MCF 10A (cell line): ENCODE measurements around the gene MMP24OS. TPM values are rescaled to one million over a fixed set of nuclear protein-coding genes. Genes with fewer than 3 reads are reported as not detected.

Experiments used
- BruUV-seq: library from RNA; stranded (reverse); fragments of 400-500 nt; replicated peaks from 2 replicates; lab custom pipeline; 2021; lab: Mats Ljungman, UMichigan
- CTCF ChIA-PET: fragments of 300-600 bp; sonication (Branson Sonifier 250); formaldehyde crosslinking; extraction: SDS; loops from one replicate; lab custom pipeline; 2021; ENCODE audit warnings: antibody characterized with exemption, inconsistent platforms; lab: Yijun Ruan, JAX
- POLR2A ChIA-PET: fragments of 300-600, 350-650 bp; sonication (Branson Sonifier 250); formaldehyde crosslinking; extraction: SDS; loops from one replicate; lab custom pipeline; 2020; ENCODE audit warnings: antibody characterized with exemption, inconsistent platforms; lab: Yijun Ruan, JAX
- DNase-seq: peaks from one replicate; pipeline ENCODE4 v3.0.0-alpha.2; 2018; ENCODE audit not compliant: unreplicated experiment
- H3K27ac Mint-ChIP-seq: one replicate; pipeline ENCODE4 v1.8.0; 2022; ENCODE audit warnings: mild to moderate bottlenecking, low read depth, mixed read lengths; ENCODE audit not compliant: unreplicated experiment
- H3K27me3 Mint-ChIP-seq: one replicate; pipeline ENCODE4 v1.8.0; 2022; ENCODE audit warnings: mixed read lengths; ENCODE audit not compliant: insufficient read depth, unreplicated experiment
- H3K36me3 Mint-ChIP-seq: one replicate; pipeline ENCODE4 v1.8.0; 2022; ENCODE audit warnings: mild to moderate bottlenecking, moderate library complexity, mixed read lengths; ENCODE audit not compliant: insufficient read depth, unreplicated experiment
- H3K4me1 Mint-ChIP-seq: one replicate; pipeline ENCODE4 v1.8.0; 2022; ENCODE audit warnings: mixed read lengths; ENCODE audit not compliant: insufficient read depth, unreplicated experiment
- H3K4me3 Mint-ChIP-seq: one replicate; pipeline ENCODE4 v1.8.0; 2022; ENCODE audit warnings: mild to moderate bottlenecking, moderate library complexity, mixed read lengths; ENCODE audit not compliant: unreplicated experiment
- H3K9me3 Mint-ChIP-seq: one replicate; pipeline ENCODE4 v1.8.0; 2022; ENCODE audit warnings: mixed read lengths; ENCODE audit not compliant: unreplicated experiment
- intact Hi-C: fragments of 100-400 bp; cut with micrococcal nuclease; formaldehyde crosslinking; loops from 2 replicates; pipeline ENCODE4 v1.14.1; 2022
- total RNA-seq: library from RNA; stranded (reverse); gene quantifications from 2 replicates; pipeline ENCODE4 v1.2.3, GENCODE V29; 2022
- TF ChIP-seq, protein P1 (sequence below): fragments of 200-600 bp; IDR thresholded peaks from one replicate; pipeline ENCODE4 v1.8.0; 2022; ENCODE audit warnings: antibody characterized with exemption, mild to moderate bottlenecking; ENCODE audit not compliant: unreplicated experiment

The MMP24OS gene
- total RNA-seq, 1 experiment from 2014 or later: 52.2 TPM

DNA sequence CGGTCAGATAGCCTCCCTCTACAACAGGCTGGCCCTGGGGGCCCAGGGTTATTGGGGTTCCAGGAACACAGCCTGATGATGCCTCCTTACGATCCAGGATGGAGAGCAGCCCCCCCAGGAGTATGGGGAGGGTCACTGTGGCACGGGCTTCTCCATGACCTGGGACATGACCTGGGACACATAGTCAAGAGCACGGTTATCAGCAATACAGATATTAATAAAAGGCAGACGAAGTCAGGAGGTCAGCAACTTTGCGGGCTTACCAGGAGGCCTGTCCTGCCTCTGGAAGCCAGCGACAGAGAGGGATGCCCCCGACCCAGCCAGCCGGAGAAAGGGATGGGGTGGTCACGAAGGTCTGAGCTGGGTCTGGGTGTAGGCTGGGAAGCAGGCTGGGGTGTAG is 795 bp downstream of the MMP24OS start:
- H3K27me3 Mint-ChIP-seq: no peaks in the 10 kb centered on the region
- intact Hi-C loops: no loop called here

DNA sequence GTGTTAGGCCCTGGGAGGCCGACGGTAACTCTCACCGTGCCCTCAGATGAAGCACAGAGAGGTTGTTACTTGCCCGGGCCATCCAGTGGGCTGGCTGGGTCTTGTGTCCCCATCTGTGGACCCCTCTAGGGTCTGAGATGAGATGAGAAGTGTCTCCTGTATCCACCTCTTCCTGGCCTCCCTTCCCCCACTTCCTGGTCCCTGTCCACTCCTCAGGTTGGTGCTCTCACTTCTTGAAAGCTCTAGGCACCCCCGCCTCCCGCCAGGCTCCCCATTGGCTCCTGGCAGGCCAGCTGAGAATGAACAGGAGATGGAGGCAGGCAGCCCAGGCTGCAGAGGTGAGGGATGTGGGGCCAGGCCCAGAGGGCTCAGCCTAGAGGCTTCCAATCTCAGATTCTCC is 1.5 kb downstream of the MMP24OS start:
- intact Hi-C loops: no loop called here
- BruUV-seq: no TSS peak
- Mint-ChIP-seq H3K36me3 (peaks cover 52% of the 10 kb centered on the region), H3K4me3 (peak overlapping the region; percentile 98), H3K27me3 (no peaks in the 10 kb centered on the region), H3K27ac (no peak overlapping the region), H3K4me1 (peaks cover 26% of the 10 kb centered on the region), H3K9me3 (no peaks in the 10 kb centered on the region)
- DNase-seq: no peak
- POLR2A ChIA-PET: interaction anchor here (0.5 to 7.3 kb wide), 6 partner anchors 8 to 178 kb away, joined by 3 to 92 read pairs (median 15); partner anchors contain the start of genes CEP250, EDEM2 and EIF6
- CTCF ChIA-PET: interaction anchor here (0.6 to 1.6 kb wide), 8 partner anchors 26 to 171 kb away, joined by 3 to 9 read pairs (median 4); no protein-coding TSS in a partner anchor
- TF ChIP-seq, protein P1, sequence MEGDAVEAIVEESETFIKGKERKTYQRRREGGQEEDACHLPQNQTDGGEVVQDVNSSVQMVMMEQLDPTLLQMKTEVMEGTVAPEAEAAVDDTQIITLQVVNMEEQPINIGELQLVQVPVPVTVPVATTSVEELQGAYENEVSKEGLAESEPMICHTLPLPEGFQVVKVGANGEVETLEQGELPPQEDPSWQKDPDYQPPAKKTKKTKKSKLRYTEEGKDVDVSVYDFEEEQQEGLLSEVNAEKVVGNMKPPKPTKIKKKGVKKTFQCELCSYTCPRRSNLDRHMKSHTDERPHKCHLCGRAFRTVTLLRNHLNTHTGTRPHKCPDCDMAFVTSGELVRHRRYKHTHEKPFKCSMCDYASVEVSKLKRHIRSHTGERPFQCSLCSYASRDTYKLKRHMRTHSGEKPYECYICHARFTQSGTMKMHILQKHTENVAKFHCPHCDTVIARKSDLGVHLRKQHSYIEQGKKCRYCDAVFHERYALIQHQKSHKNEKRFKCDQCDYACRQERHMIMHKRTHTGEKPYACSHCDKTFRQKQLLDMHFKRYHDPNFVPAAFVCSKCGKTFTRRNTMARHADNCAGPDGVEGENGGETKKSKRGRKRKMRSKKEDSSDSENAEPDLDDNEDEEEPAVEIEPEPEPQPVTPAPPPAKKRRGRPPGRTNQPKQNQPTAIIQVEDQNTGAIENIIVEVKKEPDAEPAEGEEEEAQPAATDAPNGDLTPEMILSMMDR: no peak

More for the DNA sequence above, 795 bp downstream of the MMP24OS start:
- Mint-ChIP-seq H3K4me3 (peak overlapping the region; percentile 98), H3K9me3 (no peaks in the 10 kb centered on the region), H3K27ac (peak overlapping the region; percentile 87), H3K36me3 (peaks cover 60% of the 10 kb centered on the region), H3K4me1 (peaks cover 26% of the 10 kb centered on the region)
- TSS peak; percentile 15 for BruUV-seq
- POLR2A ChIA-PET: interaction anchor here (1.0 to 7.3 kb wide), 11 partner anchors 8 to 370 kb away, joined by 3 to 92 read pairs (median 4); partner anchors contain the start of genes CEP250, EDEM2 and UQCC1
- no peak for DNase-seq
- CTCF ChIA-PET: interaction anchor here (0.6 to 3.5 kb wide), 7 partner anchors 17 to 190 kb away, joined by 3 to 22 read pairs (median 4); no protein-coding TSS in a partner anchor
- TF ChIP-seq, protein P1: no peak

DNA sequence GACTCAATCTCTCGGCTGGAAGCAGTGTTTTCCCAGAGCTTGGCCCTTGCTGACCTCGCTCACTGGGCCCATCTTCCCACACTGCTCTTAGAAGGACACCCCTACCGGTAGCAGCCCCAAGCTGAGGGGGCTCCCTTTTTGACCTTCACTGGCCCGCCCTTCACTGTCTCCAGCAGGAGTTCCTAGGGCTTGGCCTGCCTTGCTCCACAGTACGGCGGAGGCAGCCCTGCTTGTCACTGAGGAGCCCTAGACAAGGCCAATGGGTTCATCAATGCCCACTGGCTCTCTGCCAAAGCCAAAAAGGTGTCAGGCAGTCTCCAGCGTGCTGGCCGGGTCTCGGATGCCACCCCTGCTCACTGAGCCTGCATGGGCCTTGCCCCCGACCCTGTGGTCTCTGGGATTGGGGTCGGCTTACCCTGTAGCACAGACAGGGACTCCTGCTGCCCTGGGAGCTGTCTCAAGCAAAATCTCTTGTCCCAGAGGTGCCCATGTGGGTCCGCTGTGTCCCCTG is 2.1 kb downstream of the MMP24OS start:
- no peak for DNase-seq
- peaks cover 26% of the 10 kb centered on the region for H3K4me1 Mint-ChIP-seq
- no peak overlapping the region for H3K4me3 Mint-ChIP-seq
- intact Hi-C loops: no loop called here
- no TSS peak for BruUV-seq
- ChIA-PET CTCF (interaction anchor here (0.6 to 1.3 kb wide), 6 partner anchors 29 to 180 kb away, joined by 3 to 5 read pairs (median 3); no protein-coding TSS in a partner anchor), POLR2A (interaction anchor here (0.6 to 7.3 kb wide), 3 partner anchors 10 to 31 kb away, joined by 4 to 92 read pairs (median 4); no protein-coding TSS in a partner anchor)
- peaks cover 47% of the 10 kb centered on the region for H3K36me3 Mint-ChIP-seq
- H3K27ac Mint-ChIP-seq: no peak overlapping the region
- TF ChIP-seq, protein P1: no peak
- H3K27me3 Mint-ChIP-seq: no peaks in the 10 kb centered on the region
- no peaks in the 10 kb centered on the region for H3K9me3 Mint-ChIP-seq
